UCSD-AML1 (cell line): Measurements from ENCODE around the gene SYNPO2.
"Not testable (repeated sequence)": the region's sequence is repeated elsewhere in the genome, so short reads cannot be mapped to it uniquely, and the experiment has no call there.

ENCODE experiments used
- DNase-seq: peaks from one replicate; lab custom pipeline; 2025; ENCODE audit not compliant: unreplicated experiment; lab: John Stamatoyannopoulos, UW

SYNPO2 gene

GRCh38 chr4:119050527-119051090 lies 162.0 kb downstream of the SYNPO2 start:
- DNase-seq: no peak

DNA sequence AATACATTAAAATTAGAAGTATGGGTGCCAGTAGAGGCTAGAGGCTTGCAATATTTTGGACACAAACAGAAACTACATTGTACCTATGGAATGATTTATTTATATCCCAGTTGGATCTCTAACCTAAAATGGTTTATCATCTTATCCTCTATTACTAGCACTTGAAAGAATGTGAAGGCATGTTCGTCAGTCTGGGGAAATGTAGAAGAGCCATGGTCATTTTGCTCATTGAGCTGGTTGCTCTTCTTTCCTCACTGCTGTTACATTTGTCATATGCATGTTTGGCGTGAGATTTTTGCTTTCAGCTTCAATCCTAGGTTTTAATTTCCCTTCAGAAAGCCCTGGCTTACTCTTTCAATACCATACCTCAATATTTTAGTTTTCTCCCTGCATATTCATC lies 164.6 kb downstream of the SYNPO2 start:
- DNase-seq: no peak

- no peak for DNase-seq
Measured at GRCh38 chr4:119053997-119054396, 165.3 kb downstream of the SYNPO2 start.

DNA sequence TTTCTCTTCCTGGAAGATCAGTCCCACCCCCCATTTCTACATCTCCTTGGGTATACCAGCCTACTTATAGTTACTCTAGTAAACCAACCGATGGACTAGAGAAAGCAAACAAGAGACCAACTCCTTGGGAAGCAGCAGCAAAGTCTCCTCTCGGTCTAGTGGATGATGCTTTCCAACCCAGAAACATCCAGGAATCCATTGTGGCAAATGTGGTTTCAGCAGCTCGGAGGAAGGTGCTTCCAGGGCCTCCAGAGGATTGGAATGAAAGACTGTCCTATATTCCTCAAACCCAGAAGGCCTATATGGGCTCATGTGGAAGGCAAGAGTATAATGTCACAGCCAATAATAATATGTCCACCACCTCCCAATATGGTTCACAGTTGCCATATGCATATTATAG lies 168.8 kb downstream of the SYNPO2 start:
- DNase-seq: no peak

- no peak for DNase-seq
Measured at GRCh38 chr4:119059221-119059620, 170.6 kb downstream of the SYNPO2 start.

GRCh38 chr4:119067125-119067524 lies 178.5 kb downstream of the SYNPO2 start:
- not testable (repeated sequence) for DNase-seq

DNA sequence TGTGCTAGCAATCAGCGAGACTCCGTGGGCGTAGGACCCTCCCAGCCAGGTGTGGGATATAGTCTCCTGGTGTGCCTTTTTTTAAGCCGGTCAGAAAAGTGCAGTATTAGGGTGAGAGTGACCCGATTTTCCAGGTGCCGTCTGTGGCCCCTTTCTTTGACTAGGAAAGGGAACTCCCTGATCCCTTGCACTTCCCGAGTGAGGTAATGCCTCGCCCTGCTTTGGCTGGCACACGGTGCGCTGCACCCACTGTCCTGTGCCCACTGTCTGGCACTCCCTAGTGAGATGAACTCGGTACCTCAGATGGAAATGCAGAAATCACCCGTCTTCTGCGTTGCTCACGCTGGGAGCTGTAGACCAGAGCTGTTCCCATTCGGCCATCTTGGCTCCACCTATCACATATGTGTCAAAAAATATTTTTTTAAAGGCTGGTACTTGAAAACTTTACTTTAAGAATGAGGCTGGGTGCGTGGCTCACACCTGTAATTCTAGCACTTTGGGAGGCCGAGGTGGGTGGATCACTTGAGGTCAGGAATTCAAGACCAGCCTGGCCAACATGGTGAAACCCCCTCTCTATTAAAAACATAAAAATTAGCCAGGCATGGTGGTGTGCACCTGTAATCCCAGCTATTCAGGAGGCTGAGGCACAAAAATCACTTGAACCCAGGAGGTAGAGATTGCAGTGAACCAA lies 179.2 kb downstream of the SYNPO2 start:
- DNase-seq: not testable (repeated sequence)

DNA sequence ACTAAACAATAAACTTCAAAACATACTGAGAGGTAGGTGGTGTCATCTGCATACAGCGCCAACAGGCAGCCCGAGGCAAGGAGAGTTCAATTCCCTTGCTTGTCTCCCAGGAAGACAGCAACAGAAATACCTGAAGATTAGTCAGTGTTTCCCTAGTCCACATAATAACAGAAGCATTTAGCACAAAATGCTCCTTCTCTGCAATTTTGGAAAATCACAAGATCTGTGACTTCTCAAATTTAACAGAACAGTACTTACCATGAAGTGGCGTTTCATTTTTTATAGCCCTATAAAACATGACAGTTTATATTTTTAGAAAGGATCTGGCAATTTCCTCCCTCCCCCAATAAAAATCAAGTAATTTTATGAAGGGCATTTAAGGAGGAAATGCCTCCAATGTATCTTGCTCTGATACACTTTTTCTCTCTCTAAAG lies 179.9 kb downstream of the SYNPO2 start:
- DNase-seq: no peak

DNA sequence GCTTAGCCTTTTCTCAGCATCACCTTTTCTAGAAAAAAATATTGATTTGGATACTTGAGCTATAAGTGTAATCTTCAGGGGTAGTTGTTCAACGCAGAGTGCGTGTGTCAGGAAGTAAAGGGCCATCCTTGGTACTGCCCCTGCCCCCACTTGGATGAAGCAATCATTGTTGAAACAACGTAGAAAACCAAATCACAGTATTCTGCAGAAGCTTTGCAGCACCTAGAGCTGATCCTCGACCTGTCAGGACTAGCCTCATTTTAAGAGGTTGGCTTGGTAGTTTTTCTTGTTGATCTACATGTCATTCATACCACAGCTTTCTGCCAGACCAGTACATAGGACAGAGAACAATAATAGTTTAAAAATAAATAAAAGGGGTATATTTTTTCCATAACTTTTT lies 181.6 kb downstream of the SYNPO2 start:
- DNase-seq: no peak

GRCh38 chr4:119080721-119081541 lies 192.3 kb downstream of the SYNPO2 start:
- DNase-seq: no peak

DNA sequence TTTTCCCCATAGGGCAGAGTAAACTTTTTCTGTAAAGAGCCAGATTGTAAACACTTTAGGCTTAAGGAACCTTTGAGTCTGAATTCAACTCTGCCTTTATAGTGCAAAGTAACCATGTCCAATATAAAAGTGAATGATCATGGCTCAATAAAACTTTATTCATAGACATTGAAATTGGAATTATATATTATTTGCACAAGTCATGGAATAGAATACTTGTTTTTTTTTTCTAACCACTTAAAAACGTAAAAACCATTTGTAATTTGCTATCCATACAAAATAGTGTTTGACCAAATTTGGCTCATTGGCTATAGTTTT lies 192.8 kb downstream of the SYNPO2 start:
- no peak for DNase-seq

DNA sequence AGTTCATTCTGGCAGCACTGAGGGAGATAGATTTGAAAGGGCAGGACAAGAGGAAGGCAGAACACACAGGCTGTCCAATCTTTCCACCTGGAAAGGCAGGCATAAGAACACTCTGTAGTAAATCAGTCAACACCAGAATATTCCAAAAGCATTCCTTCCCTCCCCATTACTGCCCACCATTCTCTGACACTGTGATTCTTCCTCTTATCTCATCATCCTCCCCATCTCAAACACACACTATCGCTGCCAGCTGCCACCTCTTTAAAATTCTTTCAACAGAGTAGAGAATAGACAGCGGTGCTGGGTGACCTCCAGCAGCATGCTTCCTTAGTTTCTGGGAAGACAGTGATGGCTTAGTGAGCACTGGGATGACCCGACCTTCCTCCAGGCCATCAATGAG lies 193.3 kb downstream of the SYNPO2 start:
- no peak for DNase-seq

DNA sequence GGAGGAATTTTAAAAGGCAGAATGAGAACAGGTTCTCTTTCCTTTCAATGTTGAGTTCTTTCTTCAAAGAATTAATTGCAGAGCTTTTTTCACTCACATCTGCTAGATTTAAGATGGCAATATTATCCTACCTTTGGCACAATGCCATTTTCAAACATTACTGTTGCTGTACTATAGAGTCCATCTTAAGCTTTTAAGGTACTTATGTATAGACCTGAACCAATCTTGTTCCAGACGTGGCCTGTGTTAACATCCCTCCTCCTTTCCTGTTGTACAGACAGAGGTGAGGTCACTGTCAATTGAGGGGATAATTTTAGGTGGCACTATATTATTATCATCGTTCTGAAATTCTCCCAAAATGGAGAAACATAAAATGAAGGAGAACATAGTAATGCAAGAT lies 194.0 kb downstream of the SYNPO2 start:
- DNase-seq: no peak

DNA sequence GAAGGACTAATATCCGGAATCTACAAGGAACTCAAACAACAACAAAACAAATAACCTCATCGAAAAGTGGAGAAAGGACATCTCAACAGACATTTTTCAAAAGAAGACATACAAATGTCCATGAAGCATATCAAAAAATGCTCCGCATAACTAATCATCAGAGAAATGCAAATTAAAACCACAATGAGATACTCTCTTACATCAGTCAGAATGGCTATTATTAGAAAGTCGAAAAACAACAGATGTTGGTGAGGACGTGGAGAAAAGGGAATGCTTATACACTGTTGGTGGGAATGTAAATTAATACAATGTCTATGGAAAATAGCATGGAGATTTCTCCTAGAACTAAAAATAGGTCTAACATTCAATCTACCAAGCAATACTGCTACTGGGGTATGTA lies 195.9 kb downstream of the SYNPO2 start:
- DNase-seq: no peak

DNA sequence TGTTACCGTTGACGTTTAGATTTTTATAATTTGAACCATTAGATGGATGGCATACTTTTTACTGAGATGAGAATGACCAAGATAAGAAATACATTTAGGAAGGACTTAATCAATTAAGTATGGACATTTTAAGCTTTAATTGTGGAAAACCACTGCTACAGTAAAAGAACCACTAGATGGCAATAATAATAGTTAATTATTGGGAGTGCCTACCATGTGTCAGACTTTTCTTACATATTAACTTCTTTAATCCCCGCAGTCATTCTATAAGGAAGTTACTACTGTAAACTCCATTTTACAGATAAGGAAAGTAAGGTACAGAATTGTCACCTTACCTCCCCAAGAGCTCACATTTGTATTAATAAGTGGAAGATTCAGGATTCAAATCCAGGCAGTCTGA lies 198.5 kb downstream of the SYNPO2 start:
- no peak for DNase-seq

DNA sequence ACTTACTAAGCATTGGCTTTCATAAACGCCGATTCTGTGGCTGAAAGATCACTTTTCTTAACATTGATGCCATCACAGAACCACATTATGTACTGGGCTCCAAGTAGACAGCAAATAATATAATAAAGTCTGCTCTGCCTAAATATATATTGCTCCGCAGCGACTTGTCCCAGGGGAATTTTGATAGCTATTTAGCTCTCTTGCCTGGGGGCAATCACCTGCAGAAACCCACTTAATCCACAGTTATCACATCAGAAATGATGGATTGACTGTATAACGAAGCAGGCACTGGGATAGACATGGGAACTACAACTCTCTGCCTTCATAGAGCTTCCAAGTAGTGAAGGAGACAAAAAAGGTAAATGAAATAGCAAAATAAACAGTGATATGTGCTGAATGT lies 199.0 kb downstream of the SYNPO2 start:
- DNase-seq: no peak

DNA sequence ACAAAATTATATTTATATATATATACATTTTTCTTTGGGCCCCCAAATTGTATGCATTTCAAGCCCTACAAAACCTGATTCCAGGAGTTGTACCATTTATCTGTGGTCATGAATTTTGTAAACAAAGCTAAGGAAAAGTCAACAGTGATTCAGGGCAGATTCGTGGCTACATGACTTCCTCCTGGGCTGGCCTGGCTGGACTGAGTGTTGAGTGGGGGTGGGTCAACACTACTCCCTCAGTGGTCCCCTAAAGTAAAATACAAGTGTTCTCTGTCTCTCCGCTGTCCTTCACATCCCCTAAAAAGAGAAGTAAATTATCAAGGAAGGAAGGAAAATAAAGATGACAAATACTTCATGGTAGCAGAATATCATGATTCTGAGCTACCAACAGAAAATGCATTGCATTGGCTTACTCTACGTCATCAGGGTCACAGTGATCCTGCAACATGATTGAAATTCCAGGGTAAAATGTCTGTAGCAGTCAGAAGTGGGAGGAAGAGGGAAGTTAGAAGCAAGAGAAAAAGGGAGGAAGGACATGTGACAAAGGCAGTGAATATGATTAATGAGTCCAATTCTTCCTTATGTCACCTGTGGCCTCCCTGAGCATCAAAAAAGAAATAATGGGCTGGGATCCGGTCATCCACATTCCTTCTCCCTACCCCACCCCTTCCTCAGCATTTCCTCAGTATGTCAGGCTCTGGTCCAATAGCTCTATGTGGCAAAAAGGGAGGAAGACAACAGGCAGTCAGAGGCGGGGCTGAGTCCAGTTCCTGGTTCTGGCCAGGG lies 204.6 kb downstream of the SYNPO2 start:
- no peak for DNase-seq

- no peak for DNase-seq
Measured at GRCh38 chr4:119097282-119097900, 208.7 kb downstream of the SYNPO2 start.

GRCh38 chr4:119098306-119098705 lies 209.7 kb downstream of the SYNPO2 start:
- no peak for DNase-seq

DNA sequence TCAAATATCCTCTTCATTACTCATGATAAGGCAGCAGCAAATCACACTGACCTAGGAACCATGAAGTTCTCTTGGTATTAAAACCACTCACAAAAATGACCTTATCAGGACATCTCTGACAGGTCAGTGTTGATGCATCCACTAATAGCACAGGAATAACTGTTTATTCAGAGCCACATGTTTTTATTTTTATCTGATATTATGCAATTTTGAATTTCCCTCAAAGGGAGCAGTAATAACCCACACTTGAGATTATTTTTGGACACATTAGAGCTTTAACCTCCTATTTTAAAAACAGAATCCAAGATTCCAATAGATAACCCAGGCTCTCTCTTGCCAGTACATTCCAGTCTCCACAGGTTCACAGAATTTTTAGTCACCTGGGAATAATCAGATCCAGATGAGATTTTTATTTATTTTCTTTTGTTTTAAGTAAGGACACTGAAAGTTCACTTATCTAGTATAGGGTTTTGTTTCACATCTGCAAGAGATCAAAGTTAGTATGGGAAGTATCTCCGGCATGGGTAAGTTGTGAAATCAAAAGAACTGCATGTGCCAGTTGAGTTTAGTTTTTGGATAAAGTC lies 210.7 kb downstream of the SYNPO2 start:
- DNase-seq: no peak

GRCh38 chr4:119100655-119101054 lies 212.0 kb downstream of the SYNPO2 start:
- no peak for DNase-seq
